PC-9 (cell line): Measurements from ENCODE around the gene TGIF2.

Source experiments
- EZH2 ChIP-seq: fragments of 200-600 bp; sonication (generic); IDR thresholded peaks from 2 replicates; pipeline ENCODE4 v1.8.0; 2017; ENCODE audit warnings: antibody characterized with exemption, low read depth
- TF ChIP-seq, protein P1 (sequence below): fragments of 200-600 bp; sonication (generic); conservative IDR thresholded peaks from 2 replicates; pipeline ENCODE4 v1.6.1; 2017; ENCODE audit warnings: mixed run types, antibody characterized with exemption, mild to moderate bottlenecking, moderate library complexity

DNA sequence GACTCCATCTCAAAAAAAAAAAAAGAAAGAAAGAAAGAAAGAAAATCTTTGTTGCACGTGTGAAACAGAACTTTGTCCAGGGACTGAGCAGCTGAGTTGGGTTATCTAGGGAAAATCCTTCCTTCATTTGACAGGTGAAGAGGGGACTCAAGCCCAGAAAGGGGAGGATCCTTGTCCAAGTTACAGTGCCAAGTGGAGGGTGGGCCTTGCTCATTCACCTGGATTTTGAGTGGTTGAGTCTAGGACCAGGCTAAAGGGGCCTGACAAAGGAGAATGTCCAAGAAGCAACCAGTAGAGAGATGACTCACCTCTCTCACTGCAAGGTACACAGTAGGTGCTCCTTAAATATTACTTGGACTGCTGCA is 2.7 kb downstream of the TGIF2 start:
- TF ChIP-seq EZH2, result no peak
- TF ChIP-seq, protein P1, sequence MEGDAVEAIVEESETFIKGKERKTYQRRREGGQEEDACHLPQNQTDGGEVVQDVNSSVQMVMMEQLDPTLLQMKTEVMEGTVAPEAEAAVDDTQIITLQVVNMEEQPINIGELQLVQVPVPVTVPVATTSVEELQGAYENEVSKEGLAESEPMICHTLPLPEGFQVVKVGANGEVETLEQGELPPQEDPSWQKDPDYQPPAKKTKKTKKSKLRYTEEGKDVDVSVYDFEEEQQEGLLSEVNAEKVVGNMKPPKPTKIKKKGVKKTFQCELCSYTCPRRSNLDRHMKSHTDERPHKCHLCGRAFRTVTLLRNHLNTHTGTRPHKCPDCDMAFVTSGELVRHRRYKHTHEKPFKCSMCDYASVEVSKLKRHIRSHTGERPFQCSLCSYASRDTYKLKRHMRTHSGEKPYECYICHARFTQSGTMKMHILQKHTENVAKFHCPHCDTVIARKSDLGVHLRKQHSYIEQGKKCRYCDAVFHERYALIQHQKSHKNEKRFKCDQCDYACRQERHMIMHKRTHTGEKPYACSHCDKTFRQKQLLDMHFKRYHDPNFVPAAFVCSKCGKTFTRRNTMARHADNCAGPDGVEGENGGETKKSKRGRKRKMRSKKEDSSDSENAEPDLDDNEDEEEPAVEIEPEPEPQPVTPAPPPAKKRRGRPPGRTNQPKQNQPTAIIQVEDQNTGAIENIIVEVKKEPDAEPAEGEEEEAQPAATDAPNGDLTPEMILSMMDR, result no peak
